Mucosa of descending colon (tissue), 3 donors: ENCODE results near the gene SPRR2E. TPM values are rescaled to one million over a fixed set of nuclear protein-coding genes. Genes with fewer than 3 reads are reported as not detected.
"Not testable (repeated sequence)": the region's sequence is repeated elsewhere in the genome, so short reads cannot be mapped to it uniquely, and the experiment has no call there.

ENCODE experiments used
- ATAC-seq: fragments of 200-7000 bp; cut with Tn5 transposase; one replicate; pipeline ENCODE4 v1.9.1; 2020; ENCODE audit warnings: mild to moderate bottlenecking, moderate library complexity
- DNase-seq, 3 donors: peaks; one replicate each; pipeline ENCODE4 v3.0.0-alpha.2; 2020
- H3K36me3 ChIP-seq: fragments of 200-600 bp; one replicate; pipeline ENCODE4 v1.8.0; 2021; ENCODE audit warnings: low read depth, mild to moderate bottlenecking
- H3K4me1 ChIP-seq: fragments of 200-600 bp; one replicate; pipeline ENCODE4 v1.8.0; 2021; ENCODE audit warnings: low read depth, mild to moderate bottlenecking
- H3K4me3 ChIP-seq: fragments of 200-600 bp; one replicate; pipeline ENCODE4 v1.8.0; 2021; ENCODE audit warnings: mild to moderate bottlenecking
- H3K9me3 ChIP-seq: fragments of 200-600 bp; one replicate; pipeline ENCODE4 v1.8.0; 2021; ENCODE audit warnings: mild to moderate bottlenecking
- intact Hi-C, 2 donors: fragments of 100-400 bp; cut with DNase I in 1 of 2; cut with micrococcal nuclease in 1 of 2; formaldehyde crosslinking; loops; one replicate each; pipeline versions ENCODE4 v1.11.0 to v1.11.1; 2022; cut with DNase I, micrococcal nuclease
- total RNA-seq, 3 donors: library from RNA; stranded (reverse); fragmentation: NEBNext Ultra II Directional in 2 of 3; extraction: Animal tissue kit (Norgen Biotek cat#: 25700) in 2 of 3; gene quantifications; one replicate each; pipeline versions ENCODE4 v1.2.1 to v1.2.4, GENCODE V29; 2021 to 2023
- TF ChIP-seq, protein P1 (sequence below): fragments of 200-600 bp; IDR thresholded peaks from one replicate; pipeline ENCODE4 v1.8.0; 2022; ENCODE audit warnings: antibody characterized with exemption, mild to moderate bottlenecking
- donor health status: DM: no; HTN: no; CAD: no; lungs with moderate emphysema.
- donor health status: DM: no; HTN: no; CAD: no.
- donor health status: DM: no; HTN: yes; CAD: no.

Gene SPRR2E
- total RNA-seq, 3 donors from 2014 or later: not detected

DNA sequence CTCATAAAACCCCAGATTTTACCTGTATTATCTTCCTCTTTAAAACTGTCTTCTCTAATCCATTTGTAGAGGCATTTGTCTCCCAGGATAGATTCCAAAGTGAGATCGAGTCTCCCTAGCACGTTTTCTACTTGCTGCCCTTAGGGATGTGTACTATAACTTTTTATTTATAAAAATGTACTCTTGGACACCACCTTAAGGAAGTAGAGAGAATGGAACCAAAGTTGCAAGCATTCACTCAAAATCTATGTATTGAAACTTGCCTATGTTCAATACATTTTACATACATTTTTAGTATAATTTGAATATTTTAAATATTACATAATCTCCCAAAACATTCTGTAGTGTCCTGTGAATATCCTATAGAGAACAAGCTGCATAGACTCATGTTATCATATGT lies 36.2 kb downstream of the SPRR2E start:
- H3K36me3 ChIP-seq: no peaks in the 10 kb centered on the region
- DNase-seq (no peak), ATAC-seq (no peak)
- intact Hi-C loops: no loop called here
- H3K4me3 ChIP-seq: no peak overlapping the region
- no peaks in the 10 kb centered on the region for H3K9me3 ChIP-seq
- H3K4me1 ChIP-seq: no peaks in the 10 kb centered on the region
- TF ChIP-seq, protein P1, sequence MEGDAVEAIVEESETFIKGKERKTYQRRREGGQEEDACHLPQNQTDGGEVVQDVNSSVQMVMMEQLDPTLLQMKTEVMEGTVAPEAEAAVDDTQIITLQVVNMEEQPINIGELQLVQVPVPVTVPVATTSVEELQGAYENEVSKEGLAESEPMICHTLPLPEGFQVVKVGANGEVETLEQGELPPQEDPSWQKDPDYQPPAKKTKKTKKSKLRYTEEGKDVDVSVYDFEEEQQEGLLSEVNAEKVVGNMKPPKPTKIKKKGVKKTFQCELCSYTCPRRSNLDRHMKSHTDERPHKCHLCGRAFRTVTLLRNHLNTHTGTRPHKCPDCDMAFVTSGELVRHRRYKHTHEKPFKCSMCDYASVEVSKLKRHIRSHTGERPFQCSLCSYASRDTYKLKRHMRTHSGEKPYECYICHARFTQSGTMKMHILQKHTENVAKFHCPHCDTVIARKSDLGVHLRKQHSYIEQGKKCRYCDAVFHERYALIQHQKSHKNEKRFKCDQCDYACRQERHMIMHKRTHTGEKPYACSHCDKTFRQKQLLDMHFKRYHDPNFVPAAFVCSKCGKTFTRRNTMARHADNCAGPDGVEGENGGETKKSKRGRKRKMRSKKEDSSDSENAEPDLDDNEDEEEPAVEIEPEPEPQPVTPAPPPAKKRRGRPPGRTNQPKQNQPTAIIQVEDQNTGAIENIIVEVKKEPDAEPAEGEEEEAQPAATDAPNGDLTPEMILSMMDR: no peak

DNA sequence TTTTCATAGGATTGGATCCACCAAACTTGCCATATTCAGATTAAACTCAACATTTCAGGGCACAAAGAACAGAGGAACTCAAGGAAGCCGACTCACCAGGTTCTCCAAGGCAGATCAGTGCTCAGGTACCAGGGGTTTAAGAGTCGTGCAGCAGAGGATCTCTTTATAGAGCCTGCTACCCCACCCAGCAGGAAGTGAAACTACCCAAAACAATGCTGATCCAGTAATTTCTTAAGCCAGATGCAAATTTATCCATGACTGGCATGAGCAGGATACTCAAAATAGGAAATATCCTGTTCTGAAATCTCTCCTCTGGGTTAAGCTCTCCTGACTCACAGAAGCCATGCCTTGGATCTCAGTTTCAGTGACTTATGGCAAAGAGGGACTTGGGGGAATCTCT lies 37.0 kb downstream of the SPRR2E start, which contains the start of gene SPRR2A:
SPRR2A (minus strand) TSS at position 138 of the 400 bp plus-strand sequence. CDS start 777 bp downstream, outside the sequence.
- no peaks in the 10 kb centered on the region for H3K9me3 ChIP-seq
- TF ChIP-seq, protein P1: no peak
- ATAC-seq (no peak), DNase-seq (no peak)
- no peaks in the 10 kb centered on the region for H3K4me1 ChIP-seq
- H3K4me3 ChIP-seq: no peak within 1 kb of the TSS
- no peaks in the 10 kb centered on the region for H3K36me3 ChIP-seq
- intact Hi-C loops: no loop called here

DNA sequence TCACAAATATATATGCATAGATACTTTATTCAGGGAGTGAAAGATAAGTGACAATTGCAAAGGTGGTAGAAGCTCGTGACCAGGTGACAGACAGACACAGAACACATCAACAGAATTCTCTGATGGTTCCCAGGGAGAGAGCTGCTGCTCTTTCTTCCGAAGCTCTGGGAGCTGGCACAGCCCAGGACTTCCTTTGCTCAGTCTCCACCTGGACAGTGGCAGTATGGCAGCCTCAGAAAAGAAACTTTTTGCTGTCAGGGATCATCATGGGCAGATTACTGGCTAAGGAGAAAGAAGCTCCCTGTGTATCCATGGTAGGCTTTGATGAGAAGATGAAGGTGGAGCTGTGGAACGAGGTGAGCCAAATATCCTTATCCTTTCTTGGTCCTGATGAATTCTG lies 38.2 kb downstream of the SPRR2E start:
- ATAC-seq, H3K4me3 ChIP-seq, H3K36me3 ChIP-seq, H3K4me1 ChIP-seq, DNase-seq, intact Hi-C loops, H3K9me3 ChIP-seq: not testable (repeated sequence)

DNA sequence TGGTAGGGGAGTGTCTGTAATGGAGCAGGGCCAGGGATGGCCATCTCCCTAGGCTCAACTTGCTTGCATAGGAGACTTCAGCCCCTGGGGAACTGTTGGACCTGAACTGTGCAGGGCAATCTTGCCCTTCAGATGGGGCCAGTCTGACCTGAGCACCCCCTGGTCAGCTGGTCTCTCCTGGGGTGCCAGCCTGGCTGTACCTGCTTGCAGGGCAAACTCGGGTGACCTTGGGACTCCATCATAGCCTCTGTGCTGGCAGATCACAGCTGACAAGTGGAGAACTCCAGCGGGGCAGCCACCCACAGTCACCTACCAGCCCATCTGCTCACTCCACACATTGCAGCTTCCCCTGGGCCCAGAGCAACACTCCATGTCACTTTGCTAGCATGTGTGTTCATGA lies 45.1 kb downstream of the SPRR2E start:
- ATAC-seq: no peak
- Histone ChIP-seq H3K4me3 (no peak overlapping the region), H3K36me3 (no peaks in the 10 kb centered on the region), H3K4me1 (no peaks in the 10 kb centered on the region), H3K9me3 (no peaks in the 10 kb centered on the region)
- no peak for DNase-seq
- intact Hi-C loops: no loop called here
- TF ChIP-seq, protein P1: no peak

Other genes starting within 250 kb of the SPRR2E start
- not detected for gene LCE7A, start 234.5 kb downstream of the SPRR2E start, total RNA-seq
- not detected for gene SMCP, start 216.2 kb downstream of the SPRR2E start, total RNA-seq
- gene IVL, start 186.0 kb downstream of the SPRR2E start, total RNA-seq: not detected
- not detected for gene SPRR5, start 147.3 kb downstream of the SPRR2E start, total RNA-seq
- not detected for gene SPRR4, start 123.9 kb downstream of the SPRR2E start, total RNA-seq
- not detected for gene SPRR1A, start 110.4 kb downstream of the SPRR2E start, total RNA-seq
- under 1 TPM in 1 of 3 donors, not detected in 2; 0.93 TPM for gene SPRR3, start 92.8 kb downstream of the SPRR2E start, total RNA-seq
- gene SPRR1B, start 63.3 kb downstream of the SPRR2E start, total RNA-seq: not detected
- under 1 TPM in 1 of 3 donors, not detected in 2; 0.41 TPM for gene SPRR2D, start 53.4 kb downstream of the SPRR2E start, total RNA-seq
- not detected for gene SPRR2A, start 37.0 kb downstream of the SPRR2E start, total RNA-seq
- gene SPRR2B, start 22.9 kb downstream of the SPRR2E start, total RNA-seq: not detected
- not detected for gene SPRR2F, start 19.0 kb upstream of the SPRR2E start, total RNA-seq
- not detected for gene SPRR2G, start 56.4 kb upstream of the SPRR2E start, total RNA-seq
- gene LELP1, start 108.9 kb upstream of the SPRR2E start, total RNA-seq: not detected
- gene PRR9, start 123.1 kb upstream of the SPRR2E start, total RNA-seq: not detected
- not detected for gene LORICRIN, start 165.2 kb upstream of the SPRR2E start, total RNA-seq
- gene PGLYRP3, start 218.4 kb upstream of the SPRR2E start, total RNA-seq: not detected